GM23248 (cell line): ENCODE measurements around the gene DTNA.

Experiments used
- EZH2 ChIP-seq: fragments of 200-600 bp; sonication (generic); IDR thresholded peaks from 2 replicates; pipeline ENCODE4 v1.6.1; 2018; ENCODE audit warnings: antibody characterized with exemption, mild to moderate bottlenecking; ENCODE audit not compliant: insufficient read depth, poor library complexity, severe bottlenecking
- EZH2phosphoT487 ChIP-seq: fragments of 200-600 bp; sonication (generic); IDR thresholded peaks from 2 replicates; pipeline ENCODE4 v1.6.1; 2018; ENCODE audit warnings: antibody characterized with exemption, moderate library complexity, mild to moderate bottlenecking, low read depth; ENCODE audit not compliant: insufficient read depth

DNA sequence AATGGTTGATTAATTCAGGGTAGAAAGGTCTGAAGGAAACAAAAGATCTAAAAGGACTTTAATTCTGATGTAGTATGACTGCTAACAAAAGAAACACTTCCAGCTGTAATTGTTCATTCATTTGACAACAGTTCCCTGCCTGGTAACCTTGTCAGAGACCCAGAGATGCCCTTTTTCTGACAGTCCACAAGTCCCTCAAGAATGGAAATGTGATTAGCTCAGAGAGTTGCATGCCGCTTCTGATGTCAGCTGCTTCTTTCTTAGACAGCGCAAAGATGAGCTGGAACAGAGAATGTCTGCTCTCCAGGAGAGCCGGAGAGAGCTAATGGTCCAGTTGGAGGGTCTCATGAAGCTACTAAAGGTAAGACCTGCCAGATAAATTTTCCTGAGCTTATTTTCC lies 153.6 kb downstream of the DTNA start:
- TF ChIP-seq EZH2phosphoT487 (no peak), EZH2 (no peak)
